Chondrocyte (in vitro differentiated cells): Measurements from ENCODE around the gene SGSM2. TPM values are rescaled to one million over a fixed set of nuclear protein-coding genes. Genes with fewer than 3 reads are reported as not detected.

ENCODE experiments used
- DNase-seq: peaks from one replicate; pipeline ENCODE4 v3.0.0; 2021; ENCODE audit warnings: mixed read lengths, low spot score
- H3K27ac Mint-ChIP-seq: one replicate; pipeline ENCODE4 v1.8.0; 2021; ENCODE audit warnings: mild to moderate bottlenecking, moderate library complexity, mixed read lengths; ENCODE audit not compliant: unreplicated experiment
- H3K27me3 Mint-ChIP-seq: 2 replicates; pipeline ENCODE4 v1.8.0; 2021; ENCODE audit warnings: low read depth, mixed read lengths
- H3K36me3 Mint-ChIP-seq: 2 replicates; pipeline ENCODE4 v1.8.0; 2021; ENCODE audit warnings: low read depth, mixed read lengths
- H3K4me1 Mint-ChIP-seq: 2 replicates; pipeline ENCODE4 v1.8.0; 2021; ENCODE audit warnings: low read depth, mild to moderate bottlenecking, mixed read lengths
- H3K4me3 Mint-ChIP-seq: one replicate; pipeline ENCODE4 v1.8.0; 2021; ENCODE audit warnings: mild to moderate bottlenecking, moderate library complexity, mixed read lengths; ENCODE audit not compliant: unreplicated experiment
- H3K9me3 Mint-ChIP-seq: 2 replicates; pipeline ENCODE4 v1.8.0; 2021; ENCODE audit warnings: low read depth, mixed read lengths
- total RNA-seq: library from RNA; stranded (reverse); gene quantifications from 3 replicates; pipeline ENCODE4 v1.2.1, GENCODE V29; 2021
- TF ChIP-seq, protein P1 (sequence below): fragments of 200-600 bp; sonication (generic); IDR thresholded peaks from 2 replicates; pipeline ENCODE4 v1.5.0; 2021; ENCODE audit warnings: antibody characterized with exemption, mild to moderate bottlenecking, moderate library complexity

SGSM2 gene
- total RNA-seq, 1 donor from 2014 or later = 43.2 TPM

GRCh38 chr17:2383628-2384167 is 46.4 kb downstream of the SGSM2 start:
- TF ChIP-seq, protein P1, sequence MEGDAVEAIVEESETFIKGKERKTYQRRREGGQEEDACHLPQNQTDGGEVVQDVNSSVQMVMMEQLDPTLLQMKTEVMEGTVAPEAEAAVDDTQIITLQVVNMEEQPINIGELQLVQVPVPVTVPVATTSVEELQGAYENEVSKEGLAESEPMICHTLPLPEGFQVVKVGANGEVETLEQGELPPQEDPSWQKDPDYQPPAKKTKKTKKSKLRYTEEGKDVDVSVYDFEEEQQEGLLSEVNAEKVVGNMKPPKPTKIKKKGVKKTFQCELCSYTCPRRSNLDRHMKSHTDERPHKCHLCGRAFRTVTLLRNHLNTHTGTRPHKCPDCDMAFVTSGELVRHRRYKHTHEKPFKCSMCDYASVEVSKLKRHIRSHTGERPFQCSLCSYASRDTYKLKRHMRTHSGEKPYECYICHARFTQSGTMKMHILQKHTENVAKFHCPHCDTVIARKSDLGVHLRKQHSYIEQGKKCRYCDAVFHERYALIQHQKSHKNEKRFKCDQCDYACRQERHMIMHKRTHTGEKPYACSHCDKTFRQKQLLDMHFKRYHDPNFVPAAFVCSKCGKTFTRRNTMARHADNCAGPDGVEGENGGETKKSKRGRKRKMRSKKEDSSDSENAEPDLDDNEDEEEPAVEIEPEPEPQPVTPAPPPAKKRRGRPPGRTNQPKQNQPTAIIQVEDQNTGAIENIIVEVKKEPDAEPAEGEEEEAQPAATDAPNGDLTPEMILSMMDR = no peak
- Mint-ChIP-seq H3K4me1 (peaks cover 10% of the 10 kb centered on the region), H3K9me3 (no peaks in the 10 kb centered on the region), H3K4me3 (no peak overlapping the region), H3K36me3 (peaks cover 9% of the 10 kb centered on the region), H3K27me3 (no peaks in the 10 kb centered on the region), H3K27ac (no peak overlapping the region)
- no peak for DNase-seq

DNA sequence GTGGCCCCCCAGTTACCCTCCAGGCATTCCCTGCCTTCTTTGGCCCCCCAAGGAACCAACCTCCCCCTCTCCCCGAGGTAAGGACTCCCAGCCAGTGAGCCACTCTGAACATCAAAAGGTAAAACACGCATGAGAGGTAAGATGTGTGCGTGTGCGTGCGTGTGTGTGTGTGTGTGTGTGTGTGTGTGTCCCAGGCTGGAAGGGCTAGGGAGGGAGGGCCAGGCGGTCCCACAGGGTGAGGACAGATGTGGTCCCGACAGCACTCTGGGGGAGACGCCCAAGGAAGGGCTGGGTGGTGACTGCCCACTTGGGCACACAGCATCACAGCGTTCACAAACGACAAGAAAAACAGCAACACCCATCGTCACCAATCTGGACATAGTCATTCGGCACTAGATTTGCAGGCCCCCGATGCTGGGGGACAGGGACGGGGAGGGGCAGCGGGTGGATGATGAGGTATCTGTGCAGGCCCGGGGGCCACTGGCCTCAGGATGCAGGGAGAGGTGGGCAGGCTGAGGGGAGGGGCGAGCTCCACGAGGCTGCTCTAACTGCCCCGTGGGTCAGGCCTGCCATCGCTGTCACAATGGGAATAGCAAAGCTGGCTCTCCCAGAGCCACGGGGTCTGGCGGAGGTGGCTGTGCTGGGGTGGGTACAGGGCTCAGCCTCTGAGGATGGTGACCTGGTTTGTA is 47.3 kb downstream of the SGSM2 start:
- TF ChIP-seq, protein P1 = no peak
- H3K36me3 Mint-ChIP-seq = peaks cover 6% of the 10 kb centered on the region
- no peak for DNase-seq
- H3K4me3 Mint-ChIP-seq = no peak overlapping the region
- no peaks in the 10 kb centered on the region for H3K9me3 Mint-ChIP-seq
- H3K4me1 Mint-ChIP-seq = peaks cover 10% of the 10 kb centered on the region
- H3K27me3 Mint-ChIP-seq = no peaks in the 10 kb centered on the region
- H3K27ac Mint-ChIP-seq = no peak overlapping the region

- no peak for DNase-seq
- Mint-ChIP-seq H3K4me3 (no peak overlapping the region), H3K36me3 (peaks cover 6% of the 10 kb centered on the region), H3K27ac (no peak overlapping the region), H3K4me1 (peaks cover 11% of the 10 kb centered on the region), H3K9me3 (no peaks in the 10 kb centered on the region), H3K27me3 (no peaks in the 10 kb centered on the region)
- TF ChIP-seq, protein P1 = no peak
Observed at GRCh38 chr17:2385240-2386210, 48.2 kb downstream of the SGSM2 start.

GRCh38 chr17:2386400-2387085 is 49.2 kb downstream of the SGSM2 start:
- no peak overlapping the region for H3K27ac Mint-ChIP-seq
- TF ChIP-seq, protein P1 = no peak
- H3K4me3 Mint-ChIP-seq = no peak overlapping the region
- H3K4me1 Mint-ChIP-seq = peaks cover 12% of the 10 kb centered on the region
- no peaks in the 10 kb centered on the region for H3K27me3 Mint-ChIP-seq
- DNase-seq = no peak
- H3K36me3 Mint-ChIP-seq = peaks cover 6% of the 10 kb centered on the region
- no peaks in the 10 kb centered on the region for H3K9me3 Mint-ChIP-seq
